ENCODE measurements around the gene SLC35F4. TPM values are rescaled to one million over a fixed set of nuclear protein-coding genes. Genes with fewer than 3 reads are reported as not detected.

Gene SLC35F4
- total RNA-seq, 1 donor: not detected

DNA sequence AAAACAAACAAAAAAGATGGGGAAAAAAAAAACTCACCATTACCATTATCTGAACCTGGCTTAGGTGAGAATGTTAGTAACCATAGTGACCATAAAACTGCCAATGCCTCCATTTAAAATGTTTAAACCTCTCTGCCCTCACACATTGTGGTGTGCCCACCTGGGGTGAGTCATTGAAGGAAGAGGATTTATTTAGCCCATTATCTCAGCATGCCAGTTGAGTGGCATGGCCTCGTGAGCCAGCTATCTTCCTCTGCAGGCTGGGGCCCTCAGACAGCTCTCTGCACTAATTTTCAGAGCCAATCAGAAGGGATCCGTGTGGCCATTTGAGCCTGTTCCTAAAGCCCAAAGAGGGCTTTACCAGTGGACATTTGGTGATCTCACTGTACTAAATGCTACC, 290.4 kb downstream of the SLC35F4 start:
- TF ChIP-seq, protein P1, sequence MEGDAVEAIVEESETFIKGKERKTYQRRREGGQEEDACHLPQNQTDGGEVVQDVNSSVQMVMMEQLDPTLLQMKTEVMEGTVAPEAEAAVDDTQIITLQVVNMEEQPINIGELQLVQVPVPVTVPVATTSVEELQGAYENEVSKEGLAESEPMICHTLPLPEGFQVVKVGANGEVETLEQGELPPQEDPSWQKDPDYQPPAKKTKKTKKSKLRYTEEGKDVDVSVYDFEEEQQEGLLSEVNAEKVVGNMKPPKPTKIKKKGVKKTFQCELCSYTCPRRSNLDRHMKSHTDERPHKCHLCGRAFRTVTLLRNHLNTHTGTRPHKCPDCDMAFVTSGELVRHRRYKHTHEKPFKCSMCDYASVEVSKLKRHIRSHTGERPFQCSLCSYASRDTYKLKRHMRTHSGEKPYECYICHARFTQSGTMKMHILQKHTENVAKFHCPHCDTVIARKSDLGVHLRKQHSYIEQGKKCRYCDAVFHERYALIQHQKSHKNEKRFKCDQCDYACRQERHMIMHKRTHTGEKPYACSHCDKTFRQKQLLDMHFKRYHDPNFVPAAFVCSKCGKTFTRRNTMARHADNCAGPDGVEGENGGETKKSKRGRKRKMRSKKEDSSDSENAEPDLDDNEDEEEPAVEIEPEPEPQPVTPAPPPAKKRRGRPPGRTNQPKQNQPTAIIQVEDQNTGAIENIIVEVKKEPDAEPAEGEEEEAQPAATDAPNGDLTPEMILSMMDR (IDR thresholded peaks at IDR 0.05; ENCODE audit: insufficient read depth, low read length): no peak
- no peak for DNase-seq (ENCODE audit: low read depth)
- H3K4me3 ChIP-seq (ENCODE audit: low read depth, low read length): no peak overlapping the region

DNA sequence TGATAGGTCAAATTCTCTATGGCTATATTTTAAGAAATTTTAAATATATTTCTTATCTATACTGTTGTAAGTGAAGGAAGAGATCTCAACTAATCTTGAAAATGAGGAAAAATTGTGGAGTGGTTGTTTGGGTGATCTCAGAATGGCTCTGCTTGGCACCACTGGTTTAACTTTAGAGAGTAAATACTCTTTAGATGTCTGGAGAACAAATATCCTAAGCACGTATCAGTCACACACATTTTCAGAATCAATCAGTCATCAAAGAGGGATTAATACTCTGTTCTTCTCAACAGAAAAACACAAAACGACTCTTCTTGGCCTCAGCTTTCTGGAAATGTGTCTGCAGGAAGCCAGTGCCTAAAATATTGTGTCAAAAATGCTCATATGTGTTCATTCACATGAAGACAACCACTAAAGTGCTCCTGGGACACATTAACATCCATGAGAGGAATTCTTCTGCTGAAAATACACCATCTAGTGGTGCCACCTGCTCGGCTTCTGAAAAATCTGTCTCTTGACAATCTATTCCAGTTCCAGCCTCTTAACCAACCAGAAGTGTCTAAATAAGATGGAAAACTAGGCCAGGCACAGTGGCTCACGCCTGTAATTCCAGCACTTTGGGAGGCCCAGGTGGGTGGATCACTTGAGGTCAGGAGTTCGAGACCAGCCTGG, 291.1 kb downstream of the SLC35F4 start:
- TF ChIP-seq, protein P1 (IDR thresholded peaks at IDR 0.05; ENCODE audit: insufficient read depth, low read length): no peak
- H3K4me3 ChIP-seq (ENCODE audit: low read depth, low read length): no peak overlapping the region
- no peak for DNase-seq (ENCODE audit: low read depth)

DNA sequence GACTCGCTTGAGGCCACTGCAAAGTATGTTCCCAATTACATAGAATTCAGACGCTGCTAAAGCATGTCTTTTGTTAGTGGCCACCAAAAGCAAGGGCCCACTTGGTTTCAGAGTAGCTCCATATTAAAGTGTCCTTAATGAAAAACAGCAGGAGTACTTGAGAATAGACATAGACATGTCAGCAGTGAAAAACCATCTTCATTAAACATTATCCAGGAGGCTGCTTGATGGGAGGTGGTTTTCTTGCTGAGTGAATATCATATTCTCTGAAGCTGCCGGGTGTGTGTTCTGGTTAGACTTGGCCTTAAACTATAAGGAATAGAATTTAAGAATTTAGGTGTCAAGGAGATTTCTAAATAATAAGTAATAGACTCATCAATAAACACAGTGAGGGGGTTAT, 292.7 kb downstream of the SLC35F4 start:
- DNase-seq (ENCODE audit: low read depth): no peak

DNA sequence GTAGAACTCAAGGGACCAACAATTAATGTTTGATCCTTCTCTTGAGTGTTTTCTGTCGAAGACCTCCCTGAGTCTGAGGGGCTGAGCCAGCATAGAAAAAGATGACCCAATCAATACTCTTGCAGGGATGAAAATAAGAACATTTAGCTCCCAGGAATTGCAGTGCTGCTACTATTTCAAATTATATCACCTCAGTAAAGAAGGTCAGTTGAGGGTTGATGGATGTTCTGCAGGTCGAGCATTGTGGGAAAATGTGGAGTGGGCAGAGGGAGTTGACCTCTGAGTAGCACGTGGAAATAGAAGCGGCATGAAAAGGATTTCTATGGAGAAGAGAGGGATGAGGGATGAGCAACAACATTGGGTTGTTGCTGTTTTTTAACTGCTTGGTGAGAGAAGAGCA, 297.3 kb downstream of the SLC35F4 start:
- H3K4me3 ChIP-seq (ENCODE audit: low read depth, low read length): no peak overlapping the region
- no peak for DNase-seq (ENCODE audit: low read depth)
- TF ChIP-seq, protein P1 (IDR thresholded peaks at IDR 0.05; ENCODE audit: insufficient read depth, low read length): no peak

More for the DNA sequence above, 292.7 kb downstream of the SLC35F4 start:
- TF ChIP-seq, protein P1 (IDR thresholded peaks at IDR 0.05; ENCODE audit: insufficient read depth, low read length): no peak
- no peak overlapping the region for H3K4me3 ChIP-seq (ENCODE audit: low read depth, low read length)

DNA sequence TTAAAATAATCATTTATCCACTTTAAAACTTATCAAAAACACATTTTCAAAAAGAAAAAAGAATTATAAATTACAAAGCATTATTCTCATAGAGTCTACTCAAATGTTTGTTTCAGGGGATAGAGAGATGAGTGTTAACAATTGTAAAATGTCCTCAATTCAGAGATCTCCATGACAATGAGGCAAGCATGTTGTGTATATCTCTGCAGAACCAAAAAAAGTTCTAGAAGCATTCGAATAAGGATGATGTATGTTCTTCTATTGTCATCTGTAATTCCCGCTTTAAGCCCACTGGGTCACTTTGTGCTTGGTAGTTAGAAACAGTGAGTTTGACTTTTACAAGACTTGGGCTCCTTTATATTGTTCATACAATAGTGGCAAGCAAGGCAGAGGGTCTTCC, 298.7 kb downstream of the SLC35F4 start:
- no peak overlapping the region for H3K4me3 ChIP-seq (ENCODE audit: low read depth, low read length)
- DNase-seq (ENCODE audit: low read depth): no peak
- TF ChIP-seq, protein P1 (IDR thresholded peaks at IDR 0.05; ENCODE audit: insufficient read depth, low read length): no peak

DNA sequence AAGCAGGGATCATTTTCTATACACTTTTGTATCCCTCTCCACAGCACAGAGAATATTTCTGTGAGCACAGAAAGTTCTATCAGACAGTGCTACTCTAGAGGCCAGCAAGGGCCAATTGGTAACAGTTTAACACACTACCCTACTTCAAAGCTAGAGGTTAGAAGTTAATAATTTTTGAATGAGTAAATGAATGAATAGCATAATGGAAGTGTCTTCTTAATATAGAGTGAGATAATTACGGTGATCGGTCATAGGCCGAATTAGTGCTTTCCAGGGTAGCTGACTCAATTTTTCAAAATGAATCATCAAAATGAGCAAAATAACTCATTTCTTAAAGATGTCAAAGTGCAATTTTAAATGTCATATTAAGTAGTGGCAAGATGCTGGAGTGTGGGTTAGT, 305.2 kb downstream of the SLC35F4 start:
- no peak overlapping the region for H3K4me3 ChIP-seq (ENCODE audit: low read depth, low read length)
- DNase-seq (ENCODE audit: low read depth): no peak
- TF ChIP-seq, protein P1 (IDR thresholded peaks at IDR 0.05; ENCODE audit: insufficient read depth, low read length): no peak

DNA sequence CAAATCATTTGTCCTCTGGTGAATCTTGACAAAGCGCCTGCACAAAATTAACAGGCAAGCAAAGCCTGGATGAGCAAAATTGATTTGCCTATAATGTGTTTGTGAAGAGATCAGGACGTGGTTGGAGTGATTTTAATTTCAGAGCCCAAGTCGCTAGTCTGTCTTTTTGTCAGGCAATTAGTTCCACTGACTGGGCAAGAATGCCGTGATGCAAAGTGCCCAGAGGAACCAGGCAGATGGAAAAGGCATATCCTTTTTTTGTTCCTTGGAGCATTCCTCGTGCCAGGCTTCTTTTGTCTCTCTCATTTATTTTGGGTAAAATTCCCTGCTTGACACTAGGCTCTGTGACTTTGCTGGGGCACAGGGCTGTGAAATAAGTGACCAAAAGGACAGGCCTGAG, 306.3 kb downstream of the SLC35F4 start:
- no peak for DNase-seq (ENCODE audit: low read depth)
- no peak overlapping the region for H3K4me3 ChIP-seq (ENCODE audit: low read depth, low read length)
- TF ChIP-seq, protein P1 (IDR thresholded peaks at IDR 0.05; ENCODE audit: insufficient read depth, low read length): no peak
